Prostate gland (tissue), 2 donors: Measurements from ENCODE around the gene KLHL29.

Experiments
- CTCF ChIP-seq, 4 experiments: fragments of 200-600 bp in 2 of 4; fragments of 450-650 bp in 2 of 4; sonication (generic) in 2 of 4; IDR thresholded peaks; 1 replicate in 3 of 4; 2 replicates in 1 of 4; pipeline ENCODE4 v1.5.1; 2016 to 2019; ENCODE audit warnings: antibody characterized with exemption in 4 of 4, mild to moderate bottlenecking in 2 of 4, moderate library complexity in 2 of 4
- POLR2A ChIP-seq: fragments of 450-650 bp; IDR thresholded peaks from one replicate; pipeline ENCODE4 v1.6.1; 2016; ENCODE audit warnings: antibody characterized with exemption, mild to moderate bottlenecking
- POLR2AphosphoS5 ChIP-seq: sonication (generic); formaldehyde crosslinking; IDR thresholded peaks from one replicate; pipeline ENCODE4 v1.6.1; 2017; ENCODE audit warnings: antibody characterized with exemption

GRCh38 chr2:23419171-23420090 is 34.5 kb downstream of the KLHL29 start:
- TF ChIP-seq POLR2A, result no peak
- TF ChIP-seq POLR2AphosphoS5, result no peak
- TF ChIP-seq CTCF (IDR thresholded peaks at IDR 0.05), result no peak
